Ishikawa (cell line): ENCODE results near the gene EZR.

ENCODE experiments used
- CEBPB ChIP-seq: IDR thresholded peaks from 2 replicates; pipeline ENCODE4 v1.6.1; 2012
- CREB1 ChIP-seq: IDR thresholded peaks from 2 replicates; pipeline ENCODE4 v1.6.1; 2012; ENCODE audit warnings: low read depth
- EGR1 ChIP-seq: IDR thresholded peaks from 2 replicates; pipeline ENCODE4 v1.6.1; 2012
- EP300 ChIP-seq: IDR thresholded peaks from 2 replicates; pipeline ENCODE4 v1.6.1; 2012; ENCODE audit warnings: borderline replicate concordance
- FOXM1 ChIP-seq: IDR thresholded peaks from 2 replicates; pipeline ENCODE4 v1.6.1; 2012; ENCODE audit warnings: low read depth, borderline replicate concordance
- MAX ChIP-seq: IDR thresholded peaks from 2 replicates; pipeline ENCODE4 v1.6.1; 2012
- NFIC ChIP-seq: IDR thresholded peaks from 2 replicates; pipeline ENCODE4 v1.6.1; 2012
- RAD21 ChIP-seq: IDR thresholded peaks from 2 replicates; pipeline ENCODE4 v1.6.1; 2012; ENCODE audit warnings: low read depth
- REST ChIP-seq: IDR thresholded peaks from 2 replicates; pipeline ENCODE4 v1.6.1; 2012; ENCODE audit warnings: low read depth, mild to moderate bottlenecking
- TAF1 ChIP-seq: IDR thresholded peaks from 2 replicates; pipeline ENCODE4 v1.6.1; 2012; ENCODE audit warnings: low read depth, mild to moderate bottlenecking
- TCF12 ChIP-seq: IDR thresholded peaks from 2 replicates; pipeline ENCODE4 v1.6.1; 2012; ENCODE audit warnings: low read depth
- TEAD4 ChIP-seq: IDR thresholded peaks from 2 replicates; pipeline ENCODE4 v1.6.1; 2012
- USF1 ChIP-seq: IDR thresholded peaks from 2 replicates; pipeline ENCODE4 v1.6.1; 2012
- YY1 ChIP-seq: IDR thresholded peaks from 2 replicates; pipeline ENCODE4 v1.6.1; 2012; ENCODE audit warnings: low read depth
- ZBTB7A ChIP-seq: IDR thresholded peaks from 2 replicates; pipeline ENCODE4 v1.6.1; 2012; ENCODE audit warnings: low read depth

The EZR gene

GRCh38 chr6:158772851-158773371, 46.3 kb downstream of the EZR start:
- TF ChIP-seq FOXM1 (no peak), CEBPB (no peak)

- no peak for TF ChIP-seq YY1
- no peak for TF ChIP-seq NFIC
- TF ChIP-seq RAD21, result no peak
- no peak for TF ChIP-seq TCF12
- TF ChIP-seq TAF1, result no peak
- no peak for TF ChIP-seq EGR1
- TF ChIP-seq USF1, result no peak
- TF ChIP-seq MAX, result no peak
- no peak for TF ChIP-seq EP300
- no peak for TF ChIP-seq CEBPB
Measured at GRCh38 chr6:158772172-158772571, 47.0 kb downstream of the EZR start.

- TF ChIP-seq ZBTB7A (no peak), RAD21 (no peak), CREB1 (no peak), REST (no peak), YY1 (no peak), TEAD4 (no peak), EGR1 (no peak), TCF12 (no peak), CEBPB (no peak), NFIC (no peak), FOXM1 (no peak), EP300 (no peak), USF1 (no peak), TAF1 (no peak), MAX (no peak)
Measured at GRCh38 chr6:158771399-158772152, 47.6 kb downstream of the EZR start.

- TF ChIP-seq TAF1 (no peak), MAX (no peak), FOXM1 (no peak), CREB1 (no peak), TCF12 (no peak), EGR1 (no peak), RAD21 (no peak), ZBTB7A (no peak), NFIC (no peak), CEBPB (no peak), USF1 (no peak), TEAD4 (no peak), YY1 (no peak), REST (no peak), EP300 (no peak)
Measured at GRCh38 chr6:158770533-158771330, 48.4 kb downstream of the EZR start.
